Measurements from ENCODE around the gene RELN. TPM values are rescaled to one million over a fixed set of nuclear protein-coding genes. Genes with fewer than 3 reads are reported as not detected.

RELN gene
- total RNA-seq, 6 donors from 2014 or later: 1.1 to 3.6 (median 2.6) TPM; not detected in 1

DNA sequence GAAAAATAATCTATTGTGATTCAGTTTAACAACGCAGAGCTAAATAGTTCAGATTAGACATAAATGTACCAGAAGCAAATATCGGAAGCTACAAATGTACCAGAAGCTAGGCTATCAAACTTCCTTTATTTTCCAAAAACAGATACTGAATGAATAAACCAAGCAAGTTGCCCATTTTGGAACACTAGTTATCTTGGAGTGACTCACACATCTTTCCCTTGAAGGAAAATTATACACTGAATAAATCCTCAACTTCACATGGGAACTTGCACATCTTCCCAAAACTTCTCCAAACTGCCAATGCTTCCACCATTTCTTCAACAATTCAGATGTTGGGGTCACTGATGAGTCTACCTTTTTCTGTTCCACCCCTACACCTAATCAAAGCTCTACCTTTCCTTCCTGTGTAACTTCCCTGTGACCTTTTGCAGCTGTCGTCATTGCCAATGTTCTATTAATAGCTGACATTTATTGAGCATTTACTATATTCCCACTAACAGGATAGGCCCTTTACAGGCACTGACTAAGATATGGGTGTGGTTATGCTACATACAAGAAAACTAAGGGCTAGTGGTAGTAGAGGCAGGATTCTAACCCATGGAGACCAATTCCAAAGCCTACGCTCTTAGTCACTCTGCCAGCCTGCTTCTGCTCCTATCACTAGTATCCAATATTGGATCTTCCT, 22.7 kb downstream of the RELN start:
- no peak overlapping the region for H3K4me3 ChIP-seq
- 81 to 86% methylated on average over 4 of the region's 4 CpGs for WGBS, 2 donors
- no peaks in the 10 kb centered on the region for H3K9me3 ChIP-seq
- DNase-seq (no peak), ATAC-seq (ENCODE audit: low FRiP score in 2 of 2) (no peak)
- no peaks in the 10 kb centered on the region for H3K27me3 ChIP-seq
- TF ChIP-seq POLR2A (IDR thresholded peaks at IDR 0.05) (no peak), EP300 (IDR thresholded peaks at IDR 0.05) (no peak), POLR2AphosphoS5 (IDR thresholded peaks at IDR 0.05) (no peak)
- TF ChIP-seq, protein P1, sequence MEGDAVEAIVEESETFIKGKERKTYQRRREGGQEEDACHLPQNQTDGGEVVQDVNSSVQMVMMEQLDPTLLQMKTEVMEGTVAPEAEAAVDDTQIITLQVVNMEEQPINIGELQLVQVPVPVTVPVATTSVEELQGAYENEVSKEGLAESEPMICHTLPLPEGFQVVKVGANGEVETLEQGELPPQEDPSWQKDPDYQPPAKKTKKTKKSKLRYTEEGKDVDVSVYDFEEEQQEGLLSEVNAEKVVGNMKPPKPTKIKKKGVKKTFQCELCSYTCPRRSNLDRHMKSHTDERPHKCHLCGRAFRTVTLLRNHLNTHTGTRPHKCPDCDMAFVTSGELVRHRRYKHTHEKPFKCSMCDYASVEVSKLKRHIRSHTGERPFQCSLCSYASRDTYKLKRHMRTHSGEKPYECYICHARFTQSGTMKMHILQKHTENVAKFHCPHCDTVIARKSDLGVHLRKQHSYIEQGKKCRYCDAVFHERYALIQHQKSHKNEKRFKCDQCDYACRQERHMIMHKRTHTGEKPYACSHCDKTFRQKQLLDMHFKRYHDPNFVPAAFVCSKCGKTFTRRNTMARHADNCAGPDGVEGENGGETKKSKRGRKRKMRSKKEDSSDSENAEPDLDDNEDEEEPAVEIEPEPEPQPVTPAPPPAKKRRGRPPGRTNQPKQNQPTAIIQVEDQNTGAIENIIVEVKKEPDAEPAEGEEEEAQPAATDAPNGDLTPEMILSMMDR (IDR thresholded peaks at IDR 0.05): no peak
- H3K36me3 ChIP-seq: no peaks in the 10 kb centered on the region
- H3K4me1 ChIP-seq: no peaks in the 10 kb centered on the region
- no peak overlapping the region for H3K27ac ChIP-seq

GRCh38 chr7:103964269-103964668, 25.2 kb downstream of the RELN start:
- no peak for TF ChIP-seq EP300 (IDR thresholded peaks at IDR 0.05)

GRCh38 chr7:103962070-103962469, 27.4 kb downstream of the RELN start:
- no peaks in the 10 kb centered on the region for H3K36me3 ChIP-seq
- TF ChIP-seq, protein P1 (IDR thresholded peaks at IDR 0.05): no peak
- TF ChIP-seq POLR2AphosphoS5 (IDR thresholded peaks at IDR 0.05) (no peak), POLR2A (IDR thresholded peaks at IDR 0.05) (no peak), EP300 (IDR thresholded peaks at IDR 0.05) (no peak)
- DNase-seq: no peak
- no peaks in the 10 kb centered on the region for H3K9me3 ChIP-seq
- H3K4me1 ChIP-seq: no peaks in the 10 kb centered on the region
- H3K4me3 ChIP-seq: no peak overlapping the region
- H3K27ac ChIP-seq: no peak overlapping the region
- no peak for ATAC-seq (ENCODE audit: low FRiP score in 2 of 2)
- WGBS, 2 donors: 57 to 61% methylated on average over 6 of the region's 6 CpGs
- H3K27me3 ChIP-seq: no peaks in the 10 kb centered on the region

More at GRCh38 chr7:103964269-103964668, 25.2 kb downstream of the RELN start:
- DNase-seq: no peak
- no peak overlapping the region for H3K4me3 ChIP-seq
- H3K27me3 ChIP-seq: no peaks in the 10 kb centered on the region
- no peak overlapping the region for H3K27ac ChIP-seq
- no peaks in the 10 kb centered on the region for H3K4me1 ChIP-seq
- H3K9me3 ChIP-seq: no peaks in the 10 kb centered on the region
- H3K36me3 ChIP-seq: no peaks in the 10 kb centered on the region
- no peak for ATAC-seq (ENCODE audit: low FRiP score in 2 of 2)

DNA sequence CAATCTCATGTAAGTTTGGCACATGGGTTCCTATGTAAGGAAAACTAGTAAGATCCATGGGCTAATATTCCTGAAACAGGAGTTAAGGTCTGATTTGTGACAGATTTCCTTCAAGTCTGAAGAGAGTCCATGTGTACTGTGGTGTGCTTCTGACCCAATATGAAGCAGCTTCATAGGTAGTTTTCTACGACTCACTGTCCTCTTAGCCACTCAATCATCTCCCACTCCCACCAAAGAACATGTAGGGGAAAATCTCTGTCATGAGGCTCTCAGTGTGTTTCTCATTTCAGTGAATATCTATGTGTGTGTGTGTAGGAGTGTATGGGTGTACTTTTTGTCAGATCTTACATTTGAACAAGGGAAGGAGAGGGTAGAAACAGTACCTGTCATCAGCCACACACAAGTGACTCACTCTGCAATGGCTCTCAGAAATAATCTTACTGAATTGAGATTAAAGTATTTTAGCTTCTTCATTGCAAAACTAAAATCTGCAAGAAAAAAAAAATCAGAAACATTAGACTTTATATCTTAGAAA, 31.1 kb downstream of the RELN start:
- DNase-seq (no peak), ATAC-seq (ENCODE audit: low FRiP score in 2 of 2) (no peak)
- H3K36me3 ChIP-seq: no peaks in the 10 kb centered on the region
- no peaks in the 10 kb centered on the region for H3K27me3 ChIP-seq
- WGBS, 2 donors: 62 to 80% methylated on average over 1 of the region's 1 CpG
- H3K4me3 ChIP-seq: no peak overlapping the region
- TF ChIP-seq EP300 (IDR thresholded peaks at IDR 0.05): no peak
- TF ChIP-seq, protein P1 (IDR thresholded peaks at IDR 0.05): no peak
- TF ChIP-seq POLR2A (IDR thresholded peaks at IDR 0.05): no peak
- TF ChIP-seq POLR2AphosphoS5 (IDR thresholded peaks at IDR 0.05): no peak
- no peaks in the 10 kb centered on the region for H3K4me1 ChIP-seq
- no peak overlapping the region for H3K27ac ChIP-seq
- H3K9me3 ChIP-seq: no peaks in the 10 kb centered on the region

DNA sequence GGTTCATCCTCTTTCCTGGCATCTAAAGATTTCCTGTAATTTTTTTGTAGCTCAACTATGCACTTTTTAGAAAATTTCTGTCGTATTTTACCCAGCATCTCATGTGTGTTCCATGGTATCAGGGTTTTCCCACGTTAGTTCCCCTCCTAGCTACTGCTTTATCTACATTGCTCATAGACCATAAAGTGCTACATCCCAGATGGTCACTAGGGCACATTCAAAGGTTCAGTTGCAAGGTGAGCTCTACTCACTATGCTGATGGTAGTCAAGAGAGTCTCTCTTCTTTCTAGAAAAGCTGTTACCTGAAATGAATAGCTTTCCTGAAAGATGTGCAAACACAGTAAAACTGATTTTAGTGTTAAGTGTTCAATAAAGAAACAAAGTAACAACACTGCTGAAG, 33.5 kb downstream of the RELN start:
- H3K9me3 ChIP-seq: no peaks in the 10 kb centered on the region
- no peak for DNase-seq
- no peak for ATAC-seq (ENCODE audit: low FRiP score in 2 of 2)
- 58 to 63% methylated on average over 2 of the region's 2 CpGs for WGBS, 2 donors
- no peak overlapping the region for H3K4me3 ChIP-seq
- TF ChIP-seq EP300 (IDR thresholded peaks at IDR 0.05) (no peak), POLR2A (IDR thresholded peaks at IDR 0.05) (no peak), POLR2AphosphoS5 (IDR thresholded peaks at IDR 0.05) (no peak)
- TF ChIP-seq, protein P1 (IDR thresholded peaks at IDR 0.05): no peak
- no peaks in the 10 kb centered on the region for H3K27me3 ChIP-seq
- H3K4me1 ChIP-seq: no peaks in the 10 kb centered on the region
- H3K27ac ChIP-seq: no peak overlapping the region
- H3K36me3 ChIP-seq: no peaks in the 10 kb centered on the region
